OCI-LY3 (cell line): Measurements from ENCODE around the gene IWS1.

Experiments
- H2AFZ ChIP-seq: fragments of 200-600, 300-600 bp; shearing (Covaris generic); 2 replicates; pipeline ENCODE4 v1.6.0; 2014; ENCODE audit warnings: antibody characterized with exemption, low read depth, low read length
- H3K27ac ChIP-seq: fragments of 200-600, 300-600 bp; sonication (generic); 2 replicates; pipeline ENCODE4 v1.5.1; 2014; ENCODE audit warnings: mild to moderate bottlenecking, low read length, moderate library complexity, mixed read lengths
- H3K27me3 ChIP-seq: fragments of 200-600, 300-600 bp; sonication (generic); 2 replicates; pipeline ENCODE4 v1.6.1; 2014; ENCODE audit warnings: low read depth, low read length, mixed read lengths
- H3K36me3 ChIP-seq: fragments of 200-600, 300-600 bp; sonication (generic); replicated peaks from 2 replicates; pipeline ENCODE3; 2014; ENCODE audit warnings: low read depth, low read length, mixed read lengths
- H3K4me1 ChIP-seq: fragments of 300-600, 200-600 bp; sonication (generic); 2 replicates; pipeline ENCODE4 v1.6.1; 2014; ENCODE audit warnings: low read length, mixed read lengths
- H3K4me2 ChIP-seq: fragments of 200-600, 300-600 bp; sonication (generic); 2 replicates; pipeline ENCODE4 v1.6.1; 2014; ENCODE audit warnings: low read length, mixed read lengths
- H3K4me3 ChIP-seq: fragments of 300-600, 200-600 bp; sonication (generic); 2 replicates; pipeline ENCODE4 v1.5.1; 2014; ENCODE audit warnings: antibody characterized with exemption, mild to moderate bottlenecking, low read length, moderate library complexity
- H3K79me2 ChIP-seq: fragments of 300-600, 200-600 bp; shearing (Covaris generic); 2 replicates; pipeline ENCODE4 v1.6.1; 2014; ENCODE audit warnings: mild to moderate bottlenecking, low read length, mixed read lengths
- H3K9ac ChIP-seq: fragments of 300-600, 200-600 bp; shearing (Covaris generic); 2 replicates; pipeline ENCODE4 v1.6.0; 2014; ENCODE audit warnings: mild to moderate bottlenecking, low read length, moderate library complexity
- H3K9me3 ChIP-seq: fragments of 200-600, 300-600 bp; shearing (Covaris generic); 2 replicates; pipeline ENCODE4 v1.6.1; 2014; ENCODE audit warnings: low read length, mixed read lengths; ENCODE audit not compliant: insufficient read depth
- H4K20me1 ChIP-seq: fragments of 200-600, 300-600 bp; sonication (generic); 2 replicates; pipeline ENCODE4 v1.6.1; 2016; ENCODE audit warnings: low read length, mixed read lengths; ENCODE audit not compliant: insufficient read depth
- CTCF ChIP-seq: fragments of 200-600, 300-600 bp; sonication (generic); IDR thresholded peaks from 2 replicates; pipeline ENCODE4 v1.5.1; 2014; ENCODE audit warnings: antibody characterized with exemption, low read length, low read depth
- EZH2phosphoT487 ChIP-seq: fragments of 200-600 bp; shearing (Covaris generic); IDR thresholded peaks from 2 replicates; pipeline ENCODE4 v1.6.1; 2018; ENCODE audit warnings: antibody characterized with exemption, mixed run types, low read depth

Gene IWS1

GRCh38 chr2:127566576-127566975 lies 40.3 kb upstream of the IWS1 start:
- no peaks in the 10 kb centered on the region for H3K9me3 ChIP-seq
- H3K36me3 ChIP-seq, result no peaks in the 10 kb centered on the region
- no peak overlapping the region for H3K4me2 ChIP-seq
- H3K9ac ChIP-seq, result no peak overlapping the region
- peaks cover 17% of the 10 kb centered on the region for H3K4me1 ChIP-seq
- H2AFZ ChIP-seq, result no peak overlapping the region
- TF ChIP-seq EZH2phosphoT487 (no peak), CTCF (no peak)
- H3K27ac ChIP-seq, result no peak overlapping the region
- no peaks in the 10 kb centered on the region for H3K79me2 ChIP-seq
- peaks cover 17% of the 10 kb centered on the region; the same call in 1 of the 2 replicates for H3K27me3 ChIP-seq
- no peaks in the 10 kb centered on the region for H4K20me1 ChIP-seq
- no peak overlapping the region for H3K4me3 ChIP-seq

- TF ChIP-seq CTCF (no peak), EZH2phosphoT487 (no peak)
- no peaks in the 10 kb centered on the region for H3K79me2 ChIP-seq
These were observed 39.8 kb upstream of the IWS1 start for GRCh38 chr2:127566139-127566417.

GRCh38 chr2:127565261-127566138 lies 39.2 kb upstream of the IWS1 start:
- Histone ChIP-seq H3K9ac (no peak overlapping the region), H3K4me2 (no peak overlapping the region), H3K27ac (no peak overlapping the region), H4K20me1 (no peaks in the 10 kb centered on the region), H2AFZ (no peak overlapping the region), H3K4me1 (peaks cover 17% of the 10 kb centered on the region), H3K4me3 (no peak overlapping the region), H3K27me3 (0 out of 2 replicates have a peak, but pooled peaks cover 10% of the 10 kb centered on the region), H3K36me3 (no peaks in the 10 kb centered on the region), H3K9me3 (no peaks in the 10 kb centered on the region), H3K79me2 (no peaks in the 10 kb centered on the region)
- TF ChIP-seq EZH2phosphoT487 (no peak), CTCF (no peak)

More at GRCh38 chr2:127566139-127566417, 39.8 kb upstream of the IWS1 start:
- Histone ChIP-seq H3K4me2 (no peak overlapping the region), H3K36me3 (no peaks in the 10 kb centered on the region), H3K4me1 (peaks cover 17% of the 10 kb centered on the region), H3K4me3 (no peak overlapping the region), H3K27me3 (peaks cover 16% of the 10 kb centered on the region; the same call in 1 of the 2 replicates), H4K20me1 (no peaks in the 10 kb centered on the region), H2AFZ (no peak overlapping the region), H3K27ac (no peak overlapping the region), H3K9ac (no peak overlapping the region), H3K9me3 (no peaks in the 10 kb centered on the region)

- peak overlapping the region; percentile 63 for H3K4me2 ChIP-seq
These were observed 38.4 kb upstream of the IWS1 start for GRCh38 chr2:127564429-127565260.

More at GRCh38 chr2:127564429-127565260, 38.4 kb upstream of the IWS1 start:
- Histone ChIP-seq H3K27me3 (peaks cover 2% of the 10 kb centered on the region; the same call in 1 of the 2 replicates), H4K20me1 (no peaks in the 10 kb centered on the region), H2AFZ (no peak overlapping the region), H3K9me3 (no peaks in the 10 kb centered on the region), H3K36me3 (no peaks in the 10 kb centered on the region), H3K4me1 (peaks cover 17% of the 10 kb centered on the region), H3K79me2 (no peaks in the 10 kb centered on the region), H3K4me3 (no peak overlapping the region), H3K9ac (no peak overlapping the region), H3K27ac (no peak overlapping the region)
- TF ChIP-seq EZH2phosphoT487 (no peak), CTCF (no peak)
